Posterior vena cava (tissue), 2 donors: ENCODE measurements around the gene BGLAP. TPM values are rescaled to one million over a fixed set of nuclear protein-coding genes. Genes with fewer than 3 reads are reported as not detected.
A peak's percentile ranks its signal among the peaks of the same experiment; 100 is the strongest.

Source experiments
- DNase-seq: peaks from one replicate; pipeline ENCODE4 v3.0.0-alpha.2; 2020; ENCODE audit warnings: low spot score
- intact Hi-C, 2 donors: fragments of 100-400 bp; cut with DNase I; formaldehyde crosslinking; loops; one replicate each; pipeline versions ENCODE4 v1.14.1 to v1.14.2; 2022 to 2023
- total RNA-seq, 2 donors: library from RNA; stranded (reverse); fragmentation: NEBNext Ultra II Directional; extraction: Animal tissue kit (Norgen Biotek cat#: 25700); gene quantifications; one replicate each; pipeline ENCODE4 v1.2.1, GENCODE V29; 2021
- donor health status: DM: yes; HTN: yes; CAD: no.
- donor health status: DM: yes; HTN: yes; CAD: no.

BGLAP gene
- total RNA-seq, 2 donors from 2014 or later: 0.71 TPM; not detected in 1

DNA sequence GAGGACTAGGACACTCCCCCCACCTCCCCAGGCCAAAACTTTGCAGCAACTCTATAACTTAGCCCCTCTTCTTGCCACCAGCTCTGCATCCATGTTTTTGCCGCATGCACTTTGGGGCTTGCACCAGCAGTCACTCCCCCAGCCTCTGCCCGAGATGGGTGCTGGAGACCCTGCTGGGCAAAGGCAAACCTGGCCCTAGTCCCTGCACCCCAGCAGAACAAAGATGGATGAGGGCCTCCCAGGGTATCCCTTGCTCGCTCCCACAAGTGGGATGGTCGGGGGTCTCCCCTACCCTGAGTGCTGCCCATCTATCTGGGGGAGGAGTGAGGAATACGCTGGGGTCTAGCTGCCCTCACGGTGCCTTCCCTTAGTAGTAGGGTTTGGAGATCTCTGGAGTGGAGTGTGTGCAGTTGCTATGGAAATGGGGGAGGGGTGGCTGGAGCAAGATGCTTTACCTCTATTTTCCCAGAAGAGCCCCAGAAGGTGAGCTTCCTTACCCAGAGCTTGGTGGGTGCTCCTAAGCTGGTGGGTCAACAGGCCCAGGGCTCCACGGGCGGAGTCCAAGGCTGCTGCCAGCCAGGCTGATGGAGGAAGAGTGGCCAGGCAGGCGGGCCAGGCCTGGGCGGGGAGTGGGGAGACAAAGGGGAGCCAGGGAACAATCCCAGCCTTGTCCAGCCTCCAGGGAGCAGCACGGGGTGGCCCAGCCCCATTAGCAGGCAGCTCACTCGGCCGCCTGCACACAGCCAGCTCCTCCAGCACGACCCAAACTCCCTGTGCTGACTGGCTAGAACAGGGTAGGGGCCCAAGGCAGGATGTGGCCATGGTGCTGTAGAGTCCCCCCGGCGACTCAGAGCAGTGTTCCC is 5.7 kb downstream of the BGLAP start, which contains the start of gene PAQR6:
PAQR6 (minus strand) TSS at position 597 of the 863 bp plus-strand sequence. CDS start 1,325 bp downstream, outside the sequence.
- DNase-seq: no peak
- intact Hi-C loops: no loop called here

DNA sequence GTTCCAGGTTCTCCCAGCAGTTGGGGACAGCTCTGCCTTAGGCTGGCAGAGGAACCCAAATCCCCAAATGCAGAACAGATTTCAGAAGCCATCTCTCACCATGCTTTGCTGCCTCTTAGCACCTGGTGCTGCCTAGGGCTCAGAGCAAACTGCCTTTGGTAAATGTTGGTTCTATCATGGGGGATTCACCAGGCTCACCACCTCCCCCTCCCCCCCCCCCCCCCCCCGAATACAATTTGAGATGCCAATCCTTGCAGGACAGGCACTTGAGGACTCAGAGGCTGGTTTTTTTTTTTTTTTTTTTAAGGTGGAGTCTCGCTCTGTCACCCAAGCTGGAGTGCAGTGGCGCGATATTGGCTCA is 6.3 kb downstream of the BGLAP start:
- DNase-seq: no peak
- intact Hi-C loops: no loop called here

DNA sequence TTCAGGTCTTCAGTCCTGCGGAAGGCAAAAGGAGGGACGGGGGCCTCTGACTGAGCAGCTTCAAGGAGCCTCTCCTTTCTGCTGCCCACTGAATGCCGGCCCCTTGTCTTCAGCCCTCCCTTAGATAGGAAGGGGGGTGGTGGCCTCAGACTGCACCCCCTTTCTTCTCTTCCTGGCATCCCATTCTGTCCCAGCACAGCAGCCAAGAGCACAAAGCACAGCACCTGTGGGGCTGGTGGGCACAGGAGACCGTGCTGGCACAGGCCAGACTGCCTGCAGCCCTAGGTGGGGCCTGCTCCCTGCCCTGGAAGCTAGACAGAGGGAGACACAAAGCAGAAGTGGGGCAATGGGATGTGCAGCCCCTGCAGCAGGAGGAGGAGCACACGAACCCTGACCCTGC is 7.6 kb downstream of the BGLAP start:
- intact Hi-C loops: no loop called here
- no peak for DNase-seq

- no peak for DNase-seq
- intact Hi-C loops: no loop called here
These were observed 9.5 kb downstream of the BGLAP start for GRCh38 chr1:156251527-156251926.

GRCh38 chr1:156253634-156254033 is 11.7 kb downstream of the BGLAP start:
- DNase-seq: no peak
- intact Hi-C loops: no loop called here

DNA sequence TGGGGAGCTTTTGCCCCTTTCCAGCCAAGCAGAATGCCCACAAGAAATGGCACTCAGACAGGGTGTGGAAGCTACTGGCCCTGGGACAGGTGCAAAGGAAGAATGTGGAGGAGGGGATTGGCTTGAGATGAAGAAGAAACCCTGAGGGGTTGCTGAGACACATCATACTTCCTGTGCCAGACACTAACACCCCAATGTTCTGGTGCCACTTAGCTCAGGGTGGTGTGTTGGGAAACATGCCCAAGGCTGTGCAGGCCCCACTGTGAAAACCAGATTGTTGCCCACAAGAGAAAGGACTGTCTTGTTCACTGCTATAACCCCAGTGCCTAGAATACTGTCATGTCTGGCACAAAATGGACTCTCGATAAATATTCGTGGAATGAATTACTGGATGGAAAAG is 15.7 kb downstream of the BGLAP start:
- intact Hi-C loops: no loop called here
- DNase-seq: no peak

DNA sequence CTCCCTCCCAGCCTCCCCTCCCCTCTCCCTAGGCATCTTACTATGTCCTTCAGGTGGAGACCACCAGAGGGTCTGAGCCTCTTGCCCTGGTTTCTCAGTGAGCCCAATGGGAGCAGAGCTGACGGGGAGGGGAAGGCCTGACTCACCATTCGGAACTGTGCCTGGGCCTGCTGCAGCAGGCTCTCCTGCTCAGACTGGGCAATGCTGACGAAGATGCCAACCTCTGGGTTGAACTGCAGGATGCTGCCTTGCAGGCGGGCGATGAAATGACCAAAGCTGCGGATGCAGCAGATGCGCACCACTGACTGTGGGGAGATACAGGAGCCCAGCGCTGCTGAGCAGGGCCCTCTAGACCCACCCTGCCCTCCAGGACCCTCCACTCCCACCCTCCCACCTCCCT is 16.9 kb downstream of the BGLAP start:
- no peak for DNase-seq
- intact Hi-C loops: no loop called here

GRCh38 chr1:156259805-156260204 is 17.8 kb downstream of the BGLAP start:
- intact Hi-C loops: no loop called here
- no peak for DNase-seq

DNA sequence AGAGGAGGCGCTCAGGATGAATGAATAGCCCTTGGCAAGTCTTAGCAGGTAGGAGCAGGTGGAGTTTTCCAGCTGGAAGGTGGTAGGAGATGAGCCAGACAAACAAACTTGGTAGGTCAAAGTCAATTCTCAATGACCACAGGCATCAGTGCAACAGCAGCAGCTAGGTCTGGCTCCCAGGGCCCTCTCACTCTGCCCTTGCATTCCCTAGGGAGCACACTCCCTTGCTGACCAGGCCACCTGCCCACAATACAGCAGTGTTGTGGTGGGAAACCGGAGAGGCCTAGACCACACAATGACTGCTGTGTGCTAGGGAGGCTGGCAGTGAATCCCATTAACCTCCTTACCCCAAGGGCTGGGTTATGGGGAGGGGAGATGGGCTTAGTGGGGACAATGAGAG is 18.9 kb downstream of the BGLAP start:
- no peak for DNase-seq
- intact Hi-C loops: no loop called here

GRCh38 chr1:156262461-156263287 is 20.7 kb downstream of the BGLAP start:
- intact Hi-C loops: no loop called here

GRCh38 chr1:156263288-156263655 is 21.3 kb downstream of the BGLAP start:
- intact Hi-C loops: no loop called here

More at GRCh38 chr1:156262461-156263287, 20.7 kb downstream of the BGLAP start:
- DNase-seq: no peak

DNA sequence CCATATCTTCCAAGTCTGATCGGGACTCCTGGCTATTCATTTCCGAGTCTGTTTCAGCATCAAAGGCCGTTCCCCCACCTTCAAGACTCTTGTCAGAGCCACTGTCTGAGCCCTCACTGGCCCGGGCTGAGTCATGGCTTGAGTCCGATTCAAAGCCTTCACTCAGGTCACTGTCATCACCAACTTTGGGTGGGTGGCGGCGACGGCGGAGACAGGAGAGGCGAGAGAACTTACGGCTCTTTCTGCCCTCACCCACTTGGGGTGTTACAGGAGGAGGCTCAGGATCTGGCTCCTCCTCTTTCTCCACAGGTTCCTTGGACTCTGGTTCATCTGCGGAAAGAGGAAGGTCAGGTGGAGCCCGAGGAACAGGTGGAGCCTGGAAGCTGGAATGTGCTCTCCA is 24.1 kb downstream of the BGLAP start:
- DNase-seq: no peak
- intact Hi-C loops: no loop called here

More at GRCh38 chr1:156263288-156263655, 21.3 kb downstream of the BGLAP start:
- DNase-seq: no peak

- intact Hi-C loops: no loop called here
- no peak for DNase-seq
These were observed 26.4 kb downstream of the BGLAP start for GRCh38 chr1:156268336-156268735.

- intact Hi-C loops: no loop called here
- DNase-seq: no peak
These were observed 28.3 kb downstream of the BGLAP start for GRCh38 chr1:156270314-156270713.

- intact Hi-C loops: no loop called here
- no peak for DNase-seq
These were observed 34.5 kb downstream of the BGLAP start for GRCh38 chr1:156276532-156276931.

DNA sequence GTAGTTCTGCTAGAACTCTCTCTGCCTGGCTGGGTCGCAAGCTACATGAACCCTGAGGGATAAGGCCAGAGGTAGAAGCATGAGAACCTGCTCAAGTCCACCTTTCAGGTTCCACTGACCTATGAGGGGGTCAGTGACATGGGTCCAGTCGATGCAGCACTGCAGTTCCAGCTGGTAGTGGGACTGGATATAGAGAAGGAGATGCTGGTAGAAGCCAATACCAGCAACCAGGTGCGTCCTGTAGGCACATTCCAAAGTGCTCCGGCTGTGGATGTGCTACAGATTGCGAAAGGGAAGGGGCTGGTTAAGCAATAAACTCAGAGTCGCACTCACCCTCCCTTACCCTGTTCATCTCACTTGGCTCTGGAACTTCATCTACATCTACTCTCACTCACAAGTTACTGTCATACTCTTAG is 35.0 kb downstream of the BGLAP start:
- intact Hi-C loops: no loop called here
- peak; percentile 60 for DNase-seq

- no peak for DNase-seq
- intact Hi-C loops: no loop called here
These were observed 37.9 kb downstream of the BGLAP start for GRCh38 chr1:156279837-156280236.

DNA sequence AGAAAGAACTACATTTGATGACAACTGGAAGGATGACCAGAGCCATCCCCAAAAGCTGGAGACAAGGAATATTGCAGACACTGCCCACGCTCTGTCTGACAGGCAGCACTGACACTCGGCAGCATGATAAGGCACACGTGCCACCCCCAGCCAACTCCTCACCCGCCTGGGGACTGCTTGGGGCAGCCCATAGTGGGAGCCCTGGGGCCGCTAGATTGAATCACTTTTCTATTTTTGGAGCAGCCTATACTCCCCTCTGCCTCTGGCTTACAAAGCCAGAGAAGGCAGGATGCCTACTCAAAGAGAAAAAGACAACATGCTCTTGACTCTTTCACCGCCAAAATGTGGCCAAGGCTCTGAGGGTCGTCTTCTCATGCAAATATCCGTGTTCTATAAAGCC is 39.3 kb downstream of the BGLAP start:
- DNase-seq: peak; percentile 76

GRCh38 chr1:156281693-156282478 is 39.9 kb downstream of the BGLAP start:
- intact Hi-C loops: no loop called here
- DNase-seq: no peak

More for the DNA sequence above, 39.3 kb downstream of the BGLAP start:
- intact Hi-C loops: no loop called here
